ENCODE data around the gene PLEKHA8. TPM values are rescaled to one million over a fixed set of nuclear protein-coding genes. Genes with fewer than 3 reads are reported as not detected.

PLEKHA8 gene
- total and polyA plus RNA-seq, 2 of the 8 experiments (the other 6 are each of a cell fraction or from before 2014, with no cell fraction given) = 10.7 to 44.0 TPM

DNA sequence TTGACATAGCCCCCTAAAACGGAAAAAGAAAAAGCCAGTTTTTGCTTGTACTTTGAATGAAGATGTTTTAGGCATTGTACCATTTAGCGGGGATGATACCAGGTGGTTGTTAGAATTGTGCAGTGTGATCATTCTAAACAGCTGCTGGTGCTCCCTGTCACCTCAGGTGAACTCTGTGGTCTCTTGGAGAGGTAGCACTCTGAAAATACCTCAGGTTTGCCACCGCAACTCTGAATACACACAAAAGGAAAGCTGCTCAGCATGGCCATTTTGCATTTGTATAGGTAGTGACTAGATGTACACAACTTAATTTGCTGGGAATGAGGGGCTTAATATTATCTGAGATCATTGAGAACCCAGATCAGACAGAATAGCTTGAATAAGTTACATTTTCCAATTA lies 52.6 kb downstream of the PLEKHA8 start:
- DNase-seq (ENCODE audit: low read depth in 1 of 2, low spot score in 2 of 2) = peak in 1 of 2 experiments; percentile 5
- no peak for TF ChIP-seq EGR1 (IDR thresholded peaks at IDR 0.05; ENCODE audit: borderline replicate concordance, low read depth, low read length)
- TF ChIP-seq EZH2 (IDR thresholded peaks at IDR 0.05; ENCODE audit: low read depth, low read length, severe bottlenecking) = no peak
- no peak for TF ChIP-seq POLR2AphosphoS5 (IDR thresholded peaks at IDR 0.05; ENCODE audit: low read depth, low read length)

More for the DNA sequence above, 52.6 kb downstream of the PLEKHA8 start:
- no peak overlapping the region for H2BK5ac ChIP-seq (ENCODE audit: low read depth, low read length)
- H3K23ac ChIP-seq (ENCODE audit: insufficient read length) = no peak overlapping the region
- H2AFZ ChIP-seq (ENCODE audit: low read length) = no peak overlapping the region
- FAIRE-seq = peak; percentile 78
- no peak overlapping the region for H3K4me2 ChIP-seq (ENCODE audit: insufficient read depth in 1 of 2, low read depth in 2 of 2, low read length in 2 of 2)
- no peak overlapping the region for H4K5ac ChIP-seq (ENCODE audit: insufficient read length, low read depth, low read length)
- H3K14ac ChIP-seq (ENCODE audit: insufficient read length) = no peak overlapping the region
- ChIA-PET CTCF (ENCODE audit: partially characterized antibody) (interaction anchor here (1.0 to 1.6 kb wide), 4 partner anchors 18 to 430 kb away, joined by 3 to 8 read pairs (median 3); no protein-coding TSS in a partner anchor), POLR2A (ENCODE audit: partially characterized antibody) (interaction anchor here (1.1 kb wide), 1 partner anchor 10 kb away, joined by 3 read pairs; no protein-coding TSS in a partner anchor)
- no peaks in the 10 kb centered on the region for H3K23me2 ChIP-seq (ENCODE audit: low read depth, low read length)
- no peaks in the 10 kb centered on the region for H3K9me3 ChIP-seq (ENCODE audit: insufficient read depth in 2 of 2, low read depth in 1 of 2, low read length in 1 of 2)
- H2BK20ac ChIP-seq (ENCODE audit: low read length) = no peak overlapping the region
- WGBS, 2 experiments (ENCODE audit: extremely low coverage in 1 of 2, insufficient coverage in 1 of 2, insufficient read length in 1 of 2, insufficient replicate concordance in 2 of 2, low coverage in 1 of 2, low lambda C conversion rate in 2 of 2, missing lambda C conversion rate in 1 of 2) = 73% methylated on average over 3 of the region's 3 CpGs; no CpG with 5 or more reads in 1 of the 2 experiments
- no peak overlapping the region for H2BK12ac ChIP-seq (ENCODE audit: low read depth, low read length)
- H2BK15ac ChIP-seq (ENCODE audit: low read length) = no peak overlapping the region
- peaks cover 0 to 5% (median 0%) of the 10 kb centered on the region in 4 experiments; a peak in 1 of 7 replicates for H3K4me1 ChIP-seq (replicated peaks in 1 of 4; ENCODE audit: control insufficient read depth in 3 of 4, insufficient read depth in 4 of 4, low read length in 3 of 4)
- H2BK120ac ChIP-seq (replicated peaks; ENCODE audit: low read depth, low read length) = no peak overlapping the region
- no peak overlapping the region for H4K8ac ChIP-seq (ENCODE audit: extremely low read depth, insufficient read depth, low read length)
- peaks cover 0 to 5% (median 1%) of the 10 kb centered on the region in 4 experiments; a peak in 2 of 8 replicates for H3K36me3 ChIP-seq (ENCODE audit: control insufficient read depth in 2 of 4, insufficient read depth in 4 of 4, low read length in 3 of 4)
- no peak overlapping the region for H3K4ac ChIP-seq (replicated peaks; ENCODE audit: insufficient read length, low read depth, low read length)
- H3K56ac ChIP-seq (replicated peaks; ENCODE audit: insufficient read length, low read depth, low read length) = no peak overlapping the region
- H4K91ac ChIP-seq (replicated peaks; ENCODE audit: insufficient read length, low read length) = no peak overlapping the region
- no peak overlapping the region for H3K4me3 ChIP-seq (ENCODE audit: extremely low read depth in 1 of 4, insufficient read depth in 2 of 4, low read depth in 3 of 4, low read length in 4 of 4)
- no peak overlapping the region for H3K18ac ChIP-seq (ENCODE audit: extremely low read depth, low read length)
- H3K9ac ChIP-seq (replicated peaks in 1 of 4; ENCODE audit: extremely low read depth in 1 of 4, low read depth in 3 of 4, low read length in 3 of 4) = no peak overlapping the region
- H4K20me1 ChIP-seq (replicated peaks in 1 of 2; ENCODE audit: control insufficient read depth in 1 of 2, insufficient read depth in 2 of 2, low read length in 2 of 2) = peaks cover 2 to 4% of the 10 kb centered on the region in 2 experiments
- no peaks in the 10 kb centered on the region for H3K27me3 ChIP-seq (replicated peaks in 1 of 4; ENCODE audit: control insufficient read depth in 3 of 4, extremely low read depth in 1 of 4, insufficient read depth in 3 of 4, low read length in 3 of 4)
- H3K79me2 ChIP-seq (ENCODE audit: control insufficient read depth in 1 of 2, insufficient read depth in 2 of 2, low read length in 2 of 2) = no peaks in the 10 kb centered on the region
- no peak overlapping the region for H2AK5ac ChIP-seq (ENCODE audit: low read depth, low read length)
- H3K79me1 ChIP-seq (ENCODE audit: low read depth, low read length) = no peaks in the 10 kb centered on the region; the same call in 1 of the 2 replicates
- H3K27ac ChIP-seq (ENCODE audit: low read depth, low read length) = no peak overlapping the region
